Pons (tissue), 1 donor: ENCODE results near the gene BCL2A1.
"Not testable (repeated sequence)": the region's sequence is repeated elsewhere in the genome, so short reads cannot be mapped to it uniquely, and the experiment has no call there.

Source experiments
- DNase-seq: peaks from one replicate; pipeline ENCODE4 v3.0.0-alpha.2; 2016; ENCODE audit warnings: low spot score

The BCL2A1 gene

DNA sequence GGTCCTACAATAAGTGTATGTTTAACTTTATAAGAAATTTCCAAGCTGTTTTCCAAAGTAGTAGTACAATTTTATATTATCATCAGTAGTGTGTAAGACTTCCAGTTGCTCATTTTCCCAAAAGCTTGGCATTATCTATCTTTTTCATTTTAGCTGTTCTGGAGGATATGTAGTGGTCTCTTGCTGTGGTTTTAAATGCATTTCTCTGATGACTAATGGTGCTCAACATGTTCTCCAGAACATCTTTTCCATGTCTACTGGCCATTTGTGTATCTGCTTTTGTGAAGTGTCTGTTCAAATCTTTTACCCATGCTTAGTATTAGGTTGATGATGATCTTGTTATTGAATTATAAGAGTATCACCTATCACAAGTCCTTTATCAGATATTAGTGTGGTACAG, 13.3 kb downstream of the BCL2A1 start:
- DNase-seq, result no peak

DNA sequence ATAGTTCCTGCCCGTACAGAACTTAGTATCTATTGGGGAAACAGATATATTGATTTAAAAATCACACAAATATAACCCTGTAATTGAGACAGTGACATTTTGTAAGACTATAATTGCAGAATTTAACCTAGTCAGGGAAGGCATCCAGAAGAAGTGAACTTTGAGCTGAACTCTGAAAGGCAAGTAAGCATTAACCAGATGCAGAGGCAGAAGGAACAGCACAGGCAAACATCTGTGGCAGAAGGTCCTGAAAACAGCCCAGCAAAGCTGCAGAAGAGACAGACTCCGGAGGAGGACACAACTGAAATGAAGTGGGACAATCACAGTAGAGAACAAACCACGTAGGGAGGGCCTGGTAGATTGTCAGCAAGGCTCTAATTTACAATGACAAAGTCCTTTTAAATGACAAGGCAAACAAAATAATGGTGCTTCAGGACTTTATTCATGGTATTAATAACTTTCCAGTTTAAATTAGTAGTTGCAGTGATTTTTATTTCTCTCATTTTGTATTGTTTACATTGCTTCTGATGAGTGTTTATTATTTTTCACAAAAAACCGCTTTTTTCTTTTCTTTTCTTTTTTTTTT, 14.5 kb downstream of the BCL2A1 start:
- DNase-seq, result no peak

GRCh38 chr15:79954661-79955060, 16.3 kb downstream of the BCL2A1 start:
- no peak for DNase-seq

GRCh38 chr15:79953951-79954444, 17.0 kb downstream of the BCL2A1 start:
- no peak for DNase-seq

DNA sequence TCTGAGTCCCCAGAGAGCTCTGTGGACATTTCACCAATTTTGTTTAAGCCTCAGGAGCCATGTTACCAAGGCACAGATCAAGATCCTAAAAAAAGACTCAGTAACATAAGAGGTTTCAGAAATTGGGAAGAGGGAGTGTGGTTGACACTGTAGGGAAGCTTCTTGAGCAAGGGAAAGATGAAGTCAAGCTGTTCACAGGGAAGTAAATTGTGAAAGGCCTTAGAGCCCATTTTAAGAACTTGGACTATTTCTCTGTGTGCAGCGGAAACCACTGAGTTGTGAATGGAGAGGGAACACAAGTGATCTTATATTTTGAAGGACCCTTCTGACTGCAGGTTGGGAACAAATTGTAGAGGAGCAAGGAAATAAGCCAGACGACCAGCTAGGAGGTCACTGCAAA, 18.7 kb downstream of the BCL2A1 start:
- peak; percentile 59 for DNase-seq

DNA sequence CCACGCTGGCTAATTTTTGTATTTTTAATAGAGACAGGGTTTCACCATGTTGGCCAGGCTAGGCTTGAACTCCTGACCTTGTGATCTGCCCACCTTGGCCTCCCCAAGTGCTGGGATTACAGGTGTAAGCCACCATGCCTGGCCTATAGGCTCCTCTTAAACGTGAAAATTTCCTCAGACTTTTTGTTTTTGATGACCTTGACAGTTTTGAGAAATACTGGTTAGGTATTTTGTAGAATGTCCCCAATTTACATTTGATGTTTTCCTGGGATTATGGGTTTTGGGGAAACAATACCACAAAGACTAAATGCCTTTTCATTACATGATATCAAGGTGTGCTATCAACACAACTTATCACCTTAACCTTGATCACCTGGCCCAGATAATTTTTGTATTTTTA, 20.7 kb downstream of the BCL2A1 start:
- DNase-seq, result no peak

DNA sequence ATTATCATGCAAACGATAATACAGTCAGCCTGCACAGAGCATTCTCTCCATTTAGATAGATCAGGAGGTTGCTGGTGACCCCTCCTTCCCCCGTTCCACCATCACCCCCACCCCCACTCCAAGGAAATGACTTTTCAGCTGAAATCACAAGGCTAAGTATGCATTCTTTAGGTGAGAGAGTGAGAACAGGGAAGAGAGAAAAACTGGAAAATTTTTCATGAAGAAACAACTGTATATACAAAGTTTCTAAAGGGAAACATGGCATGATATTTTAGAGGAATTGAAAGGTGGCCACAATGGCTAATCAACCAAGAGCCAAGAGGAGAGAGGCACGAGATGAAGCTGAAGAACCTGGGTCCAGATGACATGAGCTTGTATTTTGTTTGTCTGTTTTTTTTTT, 22.2 kb downstream of the BCL2A1 start:
- DNase-seq, result no peak

DNA sequence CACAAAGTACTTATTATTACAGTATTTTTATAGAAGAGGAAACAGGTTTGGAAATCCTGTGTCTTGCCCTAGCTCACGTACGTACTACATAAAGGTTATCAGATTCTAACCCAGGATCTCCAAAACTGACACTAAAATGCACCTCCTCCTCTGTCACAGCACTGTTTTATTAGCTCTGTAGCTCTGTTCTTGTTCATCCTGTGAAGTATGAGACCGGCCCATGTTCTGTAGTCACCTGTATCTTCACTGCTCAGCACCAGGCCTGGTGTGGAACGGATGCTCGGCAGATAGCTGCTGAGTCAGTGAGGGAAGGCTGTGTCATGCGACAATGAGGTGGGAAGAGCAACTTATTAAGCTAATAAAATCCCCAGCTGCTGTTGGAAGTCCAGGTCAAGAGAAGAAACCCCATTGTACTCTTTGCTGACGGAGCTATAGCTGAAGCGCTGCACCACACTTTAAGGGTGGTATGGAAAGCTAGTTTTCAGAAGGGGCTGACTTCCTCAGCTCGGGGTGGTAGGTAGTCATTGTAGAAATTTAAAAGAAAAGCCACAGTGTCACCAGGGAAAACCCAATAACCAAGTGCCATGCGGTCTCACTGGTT, 22.8 kb downstream of the BCL2A1 start:
- no peak for DNase-seq

- no peak for DNase-seq
Observed at GRCh38 chr15:79947009-79947408, 24.0 kb downstream of the BCL2A1 start.

DNA sequence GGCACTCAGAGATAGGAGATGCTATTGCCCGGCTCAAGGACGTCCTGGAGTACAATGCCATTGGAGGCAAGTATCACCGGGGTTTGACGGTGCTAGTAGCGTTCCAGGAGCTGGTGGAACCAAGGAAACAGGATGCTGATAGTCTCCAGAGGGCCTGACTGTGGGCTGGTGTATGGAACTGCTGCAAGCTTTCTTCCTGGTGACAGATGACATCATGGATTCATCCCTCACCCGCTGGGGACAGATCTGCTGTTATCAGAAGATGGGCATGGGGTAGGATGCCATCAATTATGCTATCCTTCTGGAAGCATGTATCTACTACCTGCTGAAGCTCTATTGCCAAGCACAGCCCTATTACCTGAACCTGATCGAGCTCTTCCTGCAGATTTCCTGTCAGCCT, 26.4 kb downstream of the BCL2A1 start:
- no peak for DNase-seq

DNA sequence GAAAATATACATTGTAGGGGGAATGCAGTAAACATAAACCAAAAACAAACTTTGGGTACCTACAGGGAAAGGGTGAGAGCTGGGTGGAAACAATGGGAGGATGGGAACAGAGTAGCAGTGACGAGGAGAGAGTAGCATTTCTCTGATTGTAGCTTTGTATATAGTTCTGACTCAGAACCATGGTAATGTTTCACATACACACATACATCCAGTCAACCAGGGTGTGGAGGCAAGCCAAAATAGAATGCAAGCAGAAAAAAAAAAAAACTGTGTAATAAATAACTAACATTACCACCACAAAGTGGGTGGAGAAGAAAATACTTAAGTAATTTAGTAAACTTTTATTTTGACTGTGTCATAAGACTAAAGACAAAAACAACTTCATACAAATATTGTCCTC, 27.2 kb downstream of the BCL2A1 start:
- DNase-seq, result no peak

DNA sequence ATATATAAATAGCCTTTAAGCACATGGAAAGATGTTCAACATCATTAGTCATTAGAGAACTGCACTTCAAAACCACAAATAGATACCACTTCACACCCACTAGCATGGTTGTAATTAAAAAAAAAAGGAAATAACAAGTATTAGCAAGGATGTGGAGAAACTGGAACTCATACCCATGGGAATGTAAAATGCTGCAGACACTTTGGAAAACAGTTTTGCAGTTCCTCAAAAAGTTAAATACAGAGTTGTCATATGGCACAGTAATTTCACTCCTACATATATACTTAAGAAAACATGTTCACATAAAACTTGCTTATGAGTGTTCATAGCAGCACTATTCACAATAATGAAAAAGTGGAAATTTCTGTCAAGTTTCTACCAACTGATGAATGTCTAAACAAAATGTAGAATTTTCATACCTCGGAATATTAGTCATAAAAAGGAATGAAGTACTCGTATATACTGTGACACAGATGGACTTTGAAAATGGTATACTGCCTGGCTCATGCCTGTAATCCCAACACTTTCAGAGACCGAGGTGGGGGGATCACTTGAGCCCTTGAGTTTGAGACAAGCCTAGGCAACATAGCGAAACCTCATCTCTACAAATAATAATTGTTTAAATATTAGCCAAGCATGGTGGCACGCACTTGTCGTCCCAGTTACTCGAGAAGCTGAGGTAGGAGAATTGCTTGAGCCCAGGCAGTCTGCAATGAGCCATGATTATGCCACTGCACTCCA, 28.1 kb downstream of the BCL2A1 start:
- no peak for DNase-seq

GRCh38 chr15:79939399-79939798, 31.6 kb downstream of the BCL2A1 start:
- no peak for DNase-seq

DNA sequence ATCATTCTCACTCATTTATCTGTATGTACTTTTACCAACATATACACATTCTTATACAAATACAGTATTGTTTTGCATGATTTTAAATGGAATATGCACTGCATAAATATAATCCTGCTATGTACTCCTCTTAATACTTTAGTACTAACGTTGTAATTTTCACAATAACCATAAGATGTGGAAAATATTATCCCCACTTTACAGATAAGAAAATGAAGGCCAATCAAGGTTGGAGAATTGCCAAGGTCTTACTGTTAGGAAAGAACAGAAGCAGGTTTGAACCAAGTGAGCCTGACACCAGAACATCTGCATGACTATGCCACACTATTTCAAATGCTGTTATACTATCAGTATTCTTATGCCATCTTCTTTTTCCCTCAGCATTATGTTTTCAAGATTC, 32.9 kb downstream of the BCL2A1 start:
- DNase-seq, result no peak

- DNase-seq, result not testable (repeated sequence)
Observed at GRCh38 chr15:79935556-79936201, 35.3 kb downstream of the BCL2A1 start.

GRCh38 chr15:79933231-79933630, 37.8 kb downstream of the BCL2A1 start:
- DNase-seq, result no peak

- peak; percentile 50 for DNase-seq
Observed at GRCh38 chr15:79932447-79932846, 38.5 kb downstream of the BCL2A1 start.

GRCh38 chr15:79930516-79930915, 40.5 kb downstream of the BCL2A1 start:
- DNase-seq, result no peak

GRCh38 chr15:79929412-79929811, 41.6 kb downstream of the BCL2A1 start:
- no peak for DNase-seq

DNA sequence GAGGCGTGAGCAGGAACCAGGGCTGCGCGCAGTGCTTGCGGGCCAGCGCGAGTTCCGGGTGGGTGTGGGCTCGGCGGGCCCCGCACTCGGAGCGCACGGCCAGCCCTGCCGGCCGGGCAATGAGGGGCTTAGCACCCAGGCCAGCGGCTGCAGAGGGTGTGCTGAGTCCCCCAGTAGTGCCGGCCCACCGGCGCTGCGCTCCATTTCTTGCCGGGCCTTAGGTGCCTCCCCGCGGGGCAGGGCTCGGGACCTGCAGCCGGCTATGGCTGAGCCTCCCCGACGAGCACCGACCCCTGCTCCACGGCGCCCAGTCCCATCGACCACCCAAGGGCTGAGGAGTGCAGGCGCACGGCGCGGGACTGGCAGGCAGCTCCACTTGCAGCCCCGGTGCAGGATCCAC, 44.9 kb downstream of the BCL2A1 start:
- not testable (repeated sequence) for DNase-seq

DNA sequence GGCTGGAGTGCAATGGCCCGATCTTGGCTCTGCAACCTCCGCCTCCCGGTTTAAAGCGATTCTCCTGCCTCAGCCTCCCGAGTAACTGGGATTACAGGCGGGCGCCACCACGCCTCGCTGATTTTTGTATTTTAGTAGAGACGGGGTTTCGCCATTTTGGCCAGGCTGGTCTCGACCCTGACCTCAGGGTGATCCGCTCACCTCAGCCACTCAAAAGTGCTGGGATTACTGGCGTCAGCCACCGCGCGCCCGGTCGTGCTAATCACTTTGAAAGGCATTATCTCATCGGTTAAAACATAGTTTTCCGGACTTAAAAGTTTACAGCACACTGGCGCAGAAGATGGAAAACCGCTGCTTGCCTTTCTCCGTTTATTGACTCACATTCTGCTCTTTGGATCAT, 46.6 kb downstream of the BCL2A1 start:
- DNase-seq, result no peak

GRCh38 chr15:79923515-79924169, 47.4 kb downstream of the BCL2A1 start:
- peak; percentile 84 for DNase-seq
